GM12873 (cell line): ENCODE measurements around the gene USP24.

ENCODE experiments used
- CTCF ChIP-seq: IDR thresholded peaks from 2 replicates; pipeline ENCODE4 v1.5.1; 2012; ENCODE audit warnings: low read depth, mild to moderate bottlenecking, moderate library complexity, low read length, control low read depth; ENCODE audit not compliant: insufficient read depth; ENCODE audit errors: missing control alignments

USP24 gene

GRCh38 chr1:55128418-55128995, 86.7 kb downstream of the USP24 start:
- TF ChIP-seq CTCF, result no peak

- TF ChIP-seq CTCF, result no peak
Observed at GRCh38 chr1:55127827-55128343, 87.3 kb downstream of the USP24 start.

GRCh38 chr1:55124470-55124869, 90.7 kb downstream of the USP24 start:
- no peak for TF ChIP-seq CTCF

GRCh38 chr1:55120538-55120937, 94.6 kb downstream of the USP24 start:
- no peak for TF ChIP-seq CTCF

GRCh38 chr1:55118651-55119329, 96.4 kb downstream of the USP24 start:
- TF ChIP-seq CTCF, result no peak

GRCh38 chr1:55117941-55118340, 97.2 kb downstream of the USP24 start:
- no peak for TF ChIP-seq CTCF

GRCh38 chr1:55107101-55107500, 108.1 kb downstream of the USP24 start:
- no peak for TF ChIP-seq CTCF
